ENCODE results near the gene RALGPS1.

GRCh38 chr9:127064335-127064734 lies 149.8 kb downstream of the RALGPS1 start:
- no peak for TF ChIP-seq POLR2A (IDR thresholded peaks at IDR 0.05)
- TF ChIP-seq CTCF (IDR thresholded peaks at IDR 0.05 in 8 of 11, conservative IDR thresholded peaks at IDR 0.05 in 3 of 11): no peak
